ENCODE results near the gene PLPPR5. TPM values are rescaled to one million over a fixed set of nuclear protein-coding genes. Genes with fewer than 3 reads are reported as not detected.

The PLPPR5 gene
- total RNA-seq, 1 experiment from 2014 or later: not detected

GRCh38 chr1:98988904-98989555, 15.6 kb downstream of the PLPPR5 start:
- H3K9ac ChIP-seq (ENCODE audit: low read length): no peak overlapping the region
- no peaks in the 10 kb centered on the region for H3K27me3 ChIP-seq (ENCODE audit: insufficient read depth, low read length)
- H3K79me2 ChIP-seq (ENCODE audit: insufficient read depth, low read length): no peaks in the 10 kb centered on the region
- H3K4me3 ChIP-seq (replicated peaks in 1 of 2; ENCODE audit: low read depth in 1 of 2, low read length in 2 of 2): no peak overlapping the region
- RAD21 ChIA-PET (ENCODE audit: low non-redundant PET in 1 of 2, low total read pairs in 2 of 2, uncharacterized antibody in 2 of 2, unreplicated experiment in 2 of 2): no interaction called here
- no peaks in the 10 kb centered on the region for H3K9me2 ChIP-seq (ENCODE audit: insufficient read depth)
- no peaks in the 10 kb centered on the region for H4K20me1 ChIP-seq (ENCODE audit: insufficient read depth)
- no TSS peak for BruUV-seq (replicated peaks)
- DNase-seq (ENCODE audit: low read depth, low spot score): no peak
- intact Hi-C loops (cut with micrococcal nuclease): no loop called here
- TF ChIP-seq RAD21 (IDR thresholded peaks at IDR 0.05; ENCODE audit: low read depth) (no peak), EZH2phosphoT487 (IDR thresholded peaks at IDR 0.05; ENCODE audit: borderline replicate concordance) (no peak), ATF3 (IDR thresholded peaks at IDR 0.05) (no peak), SRF (IDR thresholded peaks at IDR 0.05; ENCODE audit: low read depth) (no peak), POLR2AphosphoS5 (IDR thresholded peaks at IDR 0.05; ENCODE audit: low read depth, low read length) (no peak), JUND (IDR thresholded peaks at IDR 0.05) (no peak), ZBTB33 (IDR thresholded peaks at IDR 0.05; ENCODE audit: extremely low read depth, insufficient replicate concordance, low read length) (no peak), ZFX (IDR thresholded peaks at IDR 0.05) (no peak)
- 0 out of 4 replicates have a peak, but pooled peaks cover 0 to 5% of the 10 kb centered on the region in 2 experiments for H3K4me1 ChIP-seq (ENCODE audit: control insufficient read depth in 1 of 2, insufficient read depth in 2 of 2, low read length in 2 of 2)
- no peaks in the 10 kb centered on the region for H3K36me3 ChIP-seq (ENCODE audit: control insufficient read depth in 1 of 2, insufficient read depth in 2 of 2, low read length in 2 of 2)
- H3K4me2 ChIP-seq (ENCODE audit: low read length): no peak overlapping the region
- POLR2A ChIA-PET: no interaction called here
- H2AFZ ChIP-seq (ENCODE audit: low read depth, low read length, poor library complexity, severe bottlenecking): no peak overlapping the region
- ATAC-seq: no peak
- CTCF ChIA-PET: no interaction called here
- no peaks in the 10 kb centered on the region for H3K9me3 ChIP-seq (ENCODE audit: control insufficient read depth in 1 of 2, insufficient read depth in 1 of 2, low read depth in 1 of 2, low read length in 2 of 2)
- H3K27ac ChIP-seq (ENCODE audit: low read depth, low read length): no peak overlapping the region
